Ramos (cell line): ENCODE data around the gene MMP2.

Experiments
- in situ Hi-C: fragments of 300-500 bp; cut with MboI; formaldehyde crosslinking; loops from one replicate; pipeline ENCODE4 v1.14.3; 2022; ENCODE audit warnings: low sequenced_read_pairs; ENCODE audit not compliant: unreplicated experiment

MMP2 gene

GRCh38 chr16:55489956-55490265 is 10.9 kb downstream of the MMP2 start:
- in situ Hi-C loops = no loop called here

- in situ Hi-C loops = no loop called here
Measured at GRCh38 chr16:55490301-55490700, 11.3 kb downstream of the MMP2 start.

- in situ Hi-C loops = no loop called here
Measured at GRCh38 chr16:55491691-55492090, 12.7 kb downstream of the MMP2 start.

GRCh38 chr16:55492756-55493380 is 13.9 kb downstream of the MMP2 start:
- in situ Hi-C loops = no loop called here

- in situ Hi-C loops = no loop called here
Measured at GRCh38 chr16:55494994-55495421, 16.0 kb downstream of the MMP2 start.

- in situ Hi-C loops = no loop called here
Measured at GRCh38 chr16:55495616-55496289, 16.8 kb downstream of the MMP2 start.

GRCh38 chr16:55496509-55497145 is 17.6 kb downstream of the MMP2 start:
- in situ Hi-C loops = no loop called here

- in situ Hi-C loops = no loop called here
Measured at GRCh38 chr16:55497558-55497957, 18.6 kb downstream of the MMP2 start.

GRCh38 chr16:55498101-55498500 is 19.1 kb downstream of the MMP2 start:
- in situ Hi-C loops = no loop called here

GRCh38 chr16:55499281-55499680 is 20.3 kb downstream of the MMP2 start:
- in situ Hi-C loops = no loop called here

GRCh38 chr16:55499951-55500529 is 21.0 kb downstream of the MMP2 start:
- in situ Hi-C loops = no loop called here

GRCh38 chr16:55500530-55501011 is 21.6 kb downstream of the MMP2 start:
- in situ Hi-C loops = no loop called here

GRCh38 chr16:55501549-55502322 is 22.7 kb downstream of the MMP2 start:
- in situ Hi-C loops = no loop called here

GRCh38 chr16:55502801-55503366 is 23.9 kb downstream of the MMP2 start:
- in situ Hi-C loops = no loop called here

GRCh38 chr16:55503726-55504550 is 24.9 kb downstream of the MMP2 start:
- in situ Hi-C loops = no loop called here

- in situ Hi-C loops = no loop called here
Measured at GRCh38 chr16:55505333-55506015, 26.5 kb downstream of the MMP2 start.

GRCh38 chr16:55506083-55506482 is 27.1 kb downstream of the MMP2 start:
- in situ Hi-C loops = no loop called here

GRCh38 chr16:55506708-55507107 is 27.7 kb downstream of the MMP2 start:
- in situ Hi-C loops = no loop called here
